PFSK-1 (cell line): ENCODE data around the gene BTNL2.

Source experiments
- FOXP2 ChIP-seq: optimal IDR thresholded peaks from 2 replicates; pipeline ENCODE3; 2011; ENCODE audit warnings: borderline replicate concordance, control low read depth, inconsistent platforms; ENCODE audit not compliant: insufficient read depth; ENCODE audit errors: extremely low read length, extremely low read depth
- POLR2AphosphoS5 ChIP-seq: IDR thresholded peaks from 2 replicates; pipeline ENCODE4 v1.6.1; 2012; ENCODE audit warnings: low read depth, mild to moderate bottlenecking, control low read depth, low read length, moderate library complexity
- SIN3A ChIP-seq: IDR thresholded peaks from 2 replicates; pipeline ENCODE4 v1.6.1; 2012; ENCODE audit warnings: mild to moderate bottlenecking, low read length, moderate library complexity, borderline replicate concordance; ENCODE audit not compliant: insufficient read depth
- TAF1 ChIP-seq: IDR thresholded peaks from 2 replicates; pipeline ENCODE4 v1.6.1; 2012; ENCODE audit warnings: low read length, control low read depth, borderline replicate concordance; ENCODE audit not compliant: insufficient read depth
- TF ChIP-seq, protein P1 (sequence below), 2 experiments: IDR thresholded peaks; 2 replicates each; pipeline versions ENCODE4 v1.6.1 to v1.8.0; 2011 to 2012; ENCODE audit warnings: low read depth in 2 of 2, low read length in 2 of 2, control low read depth in 1 of 2, inconsistent platforms in 1 of 2, mild to moderate bottlenecking in 1 of 2, moderate library complexity in 1 of 2; ENCODE audit not compliant: insufficient read depth in 1 of 2

BTNL2 gene

DNA sequence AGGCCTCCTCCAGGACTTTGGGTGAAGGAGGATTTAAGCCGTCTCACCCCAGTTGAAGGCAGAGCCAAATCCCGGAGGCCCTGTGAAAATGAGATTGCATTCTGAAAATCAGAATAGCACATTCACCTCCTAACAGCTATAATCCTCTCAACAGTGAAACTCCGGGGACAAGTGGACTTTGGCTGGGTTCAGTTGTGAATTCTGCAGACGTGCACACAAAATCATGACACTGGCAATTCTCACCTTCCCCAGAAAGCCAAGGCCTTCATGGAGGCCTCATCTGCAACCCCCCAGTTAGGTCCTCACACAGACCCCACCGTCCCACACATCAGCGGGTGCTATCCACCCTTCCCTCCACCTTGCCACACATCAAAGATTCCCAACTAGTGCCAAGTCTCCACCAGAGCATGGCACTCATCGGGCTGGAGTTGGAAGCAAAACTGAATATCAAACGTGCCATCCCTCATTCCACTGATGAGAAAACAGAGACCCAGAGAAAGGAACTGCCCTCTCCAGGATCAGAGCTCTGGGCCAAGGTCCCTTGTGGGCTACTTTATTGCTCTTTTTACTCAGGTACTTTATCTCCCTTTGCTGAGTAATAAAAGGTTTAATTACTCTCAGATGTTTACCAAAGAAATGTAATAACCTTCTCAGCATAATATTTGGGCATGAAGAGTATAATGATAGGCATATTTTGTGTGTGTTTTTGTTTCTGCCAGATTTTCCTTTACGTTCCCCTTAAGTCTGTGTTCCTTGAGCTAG is 4.8 kb upstream of the BTNL2 start:
- TF ChIP-seq TAF1, result no peak
- TF ChIP-seq FOXP2, result no peak

DNA sequence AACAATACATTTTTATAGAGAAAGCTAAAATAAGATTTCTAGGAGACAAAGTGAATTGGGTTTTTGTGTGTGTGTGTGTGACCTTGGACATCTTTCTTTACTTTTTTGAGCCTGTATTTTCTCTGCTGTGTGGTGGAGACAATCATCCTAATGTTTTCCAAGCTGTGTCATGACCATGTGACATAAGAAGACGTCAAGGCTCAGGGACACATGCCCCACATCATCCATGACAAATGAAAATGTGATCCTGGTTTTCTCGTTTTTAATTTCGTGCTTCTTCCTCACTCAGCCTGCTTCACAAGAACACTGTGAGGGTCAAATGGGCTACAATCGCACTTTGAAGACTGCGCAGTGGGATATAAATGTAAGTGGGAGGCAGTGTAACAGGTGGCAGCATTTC is 3.9 kb upstream of the BTNL2 start:
- TF ChIP-seq FOXP2, result no peak
- TF ChIP-seq POLR2AphosphoS5, result no peak
- no peak for TF ChIP-seq SIN3A
- TF ChIP-seq, protein P1, sequence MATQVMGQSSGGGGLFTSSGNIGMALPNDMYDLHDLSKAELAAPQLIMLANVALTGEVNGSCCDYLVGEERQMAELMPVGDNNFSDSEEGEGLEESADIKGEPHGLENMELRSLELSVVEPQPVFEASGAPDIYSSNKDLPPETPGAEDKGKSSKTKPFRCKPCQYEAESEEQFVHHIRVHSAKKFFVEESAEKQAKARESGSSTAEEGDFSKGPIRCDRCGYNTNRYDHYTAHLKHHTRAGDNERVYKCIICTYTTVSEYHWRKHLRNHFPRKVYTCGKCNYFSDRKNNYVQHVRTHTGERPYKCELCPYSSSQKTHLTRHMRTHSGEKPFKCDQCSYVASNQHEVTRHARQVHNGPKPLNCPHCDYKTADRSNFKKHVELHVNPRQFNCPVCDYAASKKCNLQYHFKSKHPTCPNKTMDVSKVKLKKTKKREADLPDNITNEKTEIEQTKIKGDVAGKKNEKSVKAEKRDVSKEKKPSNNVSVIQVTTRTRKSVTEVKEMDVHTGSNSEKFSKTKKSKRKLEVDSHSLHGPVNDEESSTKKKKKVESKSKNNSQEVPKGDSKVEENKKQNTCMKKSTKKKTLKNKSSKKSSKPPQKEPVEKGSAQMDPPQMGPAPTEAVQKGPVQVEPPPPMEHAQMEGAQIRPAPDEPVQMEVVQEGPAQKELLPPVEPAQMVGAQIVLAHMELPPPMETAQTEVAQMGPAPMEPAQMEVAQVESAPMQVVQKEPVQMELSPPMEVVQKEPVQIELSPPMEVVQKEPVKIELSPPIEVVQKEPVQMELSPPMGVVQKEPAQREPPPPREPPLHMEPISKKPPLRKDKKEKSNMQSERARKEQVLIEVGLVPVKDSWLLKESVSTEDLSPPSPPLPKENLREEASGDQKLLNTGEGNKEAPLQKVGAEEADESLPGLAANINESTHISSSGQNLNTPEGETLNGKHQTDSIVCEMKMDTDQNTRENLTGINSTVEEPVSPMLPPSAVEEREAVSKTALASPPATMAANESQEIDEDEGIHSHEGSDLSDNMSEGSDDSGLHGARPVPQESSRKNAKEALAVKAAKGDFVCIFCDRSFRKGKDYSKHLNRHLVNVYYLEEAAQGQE (IDR thresholded peaks at IDR 0.05; ENCODE audit: insufficient read depth in 1 of 2, low read depth in 2 of 2, low read length in 2 of 2), result no peak
- no peak for TF ChIP-seq TAF1

DNA sequence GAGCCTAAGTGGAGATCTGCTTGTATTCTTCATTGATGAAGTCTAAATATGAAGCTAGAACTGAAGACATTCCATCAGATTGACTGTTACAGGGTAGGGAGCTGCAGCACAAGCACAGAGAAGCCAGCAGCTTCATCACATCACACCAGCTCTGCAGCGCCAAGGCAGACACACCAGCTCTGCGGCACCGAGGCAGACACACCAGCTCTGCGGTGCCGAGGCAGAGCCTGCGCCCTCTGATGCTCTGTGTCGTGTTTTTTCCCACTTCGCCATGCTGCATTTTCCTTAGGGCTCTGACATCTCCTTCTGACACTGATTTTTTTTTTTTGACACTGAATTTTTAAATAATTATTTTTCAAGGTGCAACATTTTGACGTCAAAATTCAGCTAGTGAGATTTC is 784 bp downstream of the BTNL2 start:
- TF ChIP-seq POLR2AphosphoS5 (no peak), SIN3A (no peak), FOXP2 (no peak), TAF1 (no peak)
- TF ChIP-seq, protein P1 (IDR thresholded peaks at IDR 0.05; ENCODE audit: insufficient read depth in 1 of 2, low read depth in 2 of 2, low read length in 2 of 2), result no peak

DNA sequence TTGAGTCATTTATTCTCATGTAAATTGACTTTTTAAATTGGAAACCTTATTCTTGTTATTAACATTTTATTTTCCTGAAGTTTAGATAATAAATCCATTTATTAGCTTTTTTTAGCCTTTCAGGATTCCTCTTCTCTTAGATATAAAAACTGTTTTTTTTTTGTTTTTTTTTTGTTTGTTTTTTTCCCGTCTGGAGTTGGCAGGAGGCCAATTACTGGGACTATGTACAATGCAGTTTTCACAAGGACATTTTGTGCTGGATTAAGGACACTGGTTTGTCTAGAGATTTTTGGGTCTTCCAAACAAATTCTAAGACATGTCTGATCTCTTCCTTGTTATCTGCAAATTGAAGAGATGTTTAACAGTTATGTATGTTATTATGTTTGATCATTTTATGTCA is 1.3 kb downstream of the BTNL2 start:
- TF ChIP-seq TAF1, result no peak
- TF ChIP-seq POLR2AphosphoS5, result no peak
- no peak for TF ChIP-seq SIN3A
- TF ChIP-seq, protein P1 (IDR thresholded peaks at IDR 0.05; ENCODE audit: insufficient read depth in 1 of 2, low read depth in 2 of 2, low read length in 2 of 2), result no peak
- no peak for TF ChIP-seq FOXP2

DNA sequence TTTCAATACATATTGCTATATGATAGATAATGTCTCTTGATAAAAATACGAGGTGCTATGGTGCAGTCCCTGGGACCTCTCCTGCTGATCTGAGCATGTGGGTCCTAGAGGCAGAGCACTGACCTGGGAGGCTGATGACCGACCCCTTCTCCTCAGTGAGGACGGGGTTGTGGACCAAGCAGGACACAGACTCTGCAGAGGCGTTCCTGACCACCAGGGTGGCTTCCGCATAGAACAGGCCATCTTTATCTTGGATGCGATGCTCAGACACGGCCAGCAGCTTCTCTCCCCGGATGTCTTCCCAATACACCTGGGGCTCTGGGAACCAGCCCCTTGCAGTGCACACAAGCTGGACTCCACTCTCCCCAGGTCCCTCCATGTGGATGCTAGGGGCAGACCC is 4.2 kb downstream of the BTNL2 start:
- TF ChIP-seq SIN3A (no peak), FOXP2 (no peak)

DNA sequence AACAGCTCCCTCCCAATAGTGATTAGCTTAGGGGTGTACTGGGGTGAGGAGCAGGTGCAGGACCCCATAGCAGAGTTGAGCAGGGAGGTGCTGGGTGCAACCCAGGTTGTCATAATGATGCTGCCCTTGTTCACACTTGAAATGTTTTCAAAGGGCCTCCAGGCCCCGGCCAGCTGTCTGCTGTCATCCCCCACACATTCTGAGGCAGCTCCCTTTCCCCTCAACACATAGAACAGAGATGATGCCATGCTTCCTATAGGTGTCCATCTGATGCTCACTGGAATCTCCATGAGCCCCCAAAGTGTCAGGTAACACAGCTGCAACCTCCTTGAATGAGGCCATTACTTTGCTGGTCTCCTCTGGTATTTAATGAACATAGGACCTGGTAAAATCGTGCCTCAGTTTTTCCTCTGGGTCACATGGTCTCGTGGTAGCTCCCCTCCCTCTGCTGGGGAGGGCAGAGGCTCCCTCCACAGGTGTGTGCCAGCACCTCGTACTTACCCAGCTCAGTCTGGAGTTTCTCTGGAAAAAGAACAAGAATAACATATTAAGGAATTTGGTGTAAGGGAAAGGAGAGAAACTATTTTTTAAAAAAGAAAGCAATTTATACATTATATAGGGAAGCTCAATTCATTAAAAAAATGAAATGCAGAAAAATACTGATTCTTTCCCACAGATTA is 5.6 kb downstream of the BTNL2 start:
- no peak for TF ChIP-seq POLR2AphosphoS5
- TF ChIP-seq SIN3A, result no peak
- no peak for TF ChIP-seq TAF1
- TF ChIP-seq, protein P1 (IDR thresholded peaks at IDR 0.05; ENCODE audit: insufficient read depth in 1 of 2, low read depth in 2 of 2, low read length in 2 of 2), result no peak
- TF ChIP-seq FOXP2, result no peak
